GM12878 (cell line): ENCODE data around the gene COG4. TPM values are rescaled to one million over a fixed set of nuclear protein-coding genes. Genes with fewer than 3 reads are reported as not detected.

Experiments used
- ATAC-seq: fragments of 200-7000 bp; cut with Tn5 transposase; 3 replicates; pipeline ENCODE4 v1.9.1; 2020; ENCODE audit warnings: mild to moderate bottlenecking, moderate library complexity
- BruUV-seq: library from RNA; stranded (reverse); fragments of 400-500 nt; replicated peaks from 2 replicates; lab custom pipeline; 2021; lab: Mats Ljungman, UMichigan
- CTCF ChIA-PET: fragments of 300-600 bp; sonication (Branson Sonifier 250); formaldehyde crosslinking; extraction: SDS; loops from one replicate; lab custom pipeline; 2021; ENCODE audit warnings: inconsistent platforms; lab: Yijun Ruan, JAX
- POLR2A ChIA-PET: fragments of 350-600 bp; formaldehyde crosslinking; extraction: SDS; loops from one replicate; lab custom pipeline; 2021; ENCODE audit warnings: inconsistent platforms; lab: Charles Lee
- RAD21 ChIA-PET: fragments of 300-600 bp; sonication (Branson Sonifier 250); formaldehyde crosslinking; loops from one replicate; lab custom pipeline; 2023; ENCODE audit warnings: antibody characterized with exemption; ENCODE audit not compliant: unreplicated experiment; lab: Charles Lee
- SMC1A ChIA-PET: fragments of 300-600 bp; sonication (Branson Sonifier 250); formaldehyde crosslinking; loops from one replicate; lab custom pipeline; 2023; ENCODE audit not compliant: unreplicated experiment, uncharacterized antibody; lab: Charles Lee
- DNase-seq: peaks from one replicate; pipeline ENCODE4 v3.0.0-alpha.2; 2011; ENCODE audit warnings: low read depth, low spot score
- FAIRE-seq: peaks from 3 replicates; lab custom pipeline; 2011; peaks lifted over from hg19 to GRCh38; lab: Jason Lieb, UNC
- H2AFZ ChIP-seq: 2 replicates; pipeline ENCODE4 v1.6.0; 2011; ENCODE audit warnings: low read depth, low read length, control low read depth; ENCODE audit not compliant: control insufficient read depth
- H3K27ac ChIP-seq: 2 replicates; pipeline ENCODE4 v1.5.1; 2011; ENCODE audit warnings: control low read depth; ENCODE audit not compliant: control insufficient read depth, insufficient read depth
- H3K27me3 ChIP-seq, 2 experiments: replicated peaks in 1 of 2; 2 replicates each; pipeline versions ENCODE4 v1.6.0 to v1.6.1; 2011; ENCODE audit warnings: low read length in 1 of 2; ENCODE audit not compliant: control insufficient read depth in 2 of 2, insufficient read depth in 2 of 2
- H3K36me3 ChIP-seq, 2 experiments: 2 replicates each; pipeline ENCODE4 v1.5.1; 2011; ENCODE audit warnings: low read length in 1 of 2; ENCODE audit not compliant: control insufficient read depth in 2 of 2, insufficient read depth in 2 of 2
- H3K4me1 ChIP-seq: 2 replicates; pipeline ENCODE4 v1.6.1; 2011; ENCODE audit warnings: mild to moderate bottlenecking, low read length, moderate library complexity, mixed read lengths; ENCODE audit not compliant: control insufficient read depth, insufficient read depth
- H3K4me2 ChIP-seq: 2 replicates; pipeline ENCODE4 v1.6.0; 2011; ENCODE audit warnings: control low read depth; ENCODE audit not compliant: control insufficient read depth, insufficient read depth
- H3K4me3 ChIP-seq: fragments of 200-600 bp; sonication (generic); 2 replicates; pipeline ENCODE4 v1.5.1; 2016
- H3K79me2 ChIP-seq: 2 replicates; pipeline ENCODE4 v1.6.0; 2011; ENCODE audit warnings: low read length; ENCODE audit not compliant: control insufficient read depth, insufficient read depth
- H3K9ac ChIP-seq: 2 replicates; pipeline ENCODE4 v1.8.0; 2011; ENCODE audit warnings: low read length, control low read depth, mixed read lengths; ENCODE audit not compliant: control insufficient read depth, insufficient read depth
- H3K9me3 ChIP-seq: replicated peaks from 3 replicates; pipeline ENCODE4 v1.5.1; 2011; ENCODE audit warnings: mild to moderate bottlenecking, low read length; ENCODE audit not compliant: control insufficient read depth, insufficient read depth
- H4K20me1 ChIP-seq: 2 replicates; pipeline ENCODE4 v1.6.0; 2011; ENCODE audit not compliant: control insufficient read depth, insufficient read depth
- ASH2L ChIP-seq: fragments of 300-600, 200-600 bp; sonication (generic); IDR thresholded peaks from 2 replicates; pipeline ENCODE4 v1.6.1; 2017; ENCODE audit warnings: low read depth, mild to moderate bottlenecking, borderline replicate concordance
- FOXM1 ChIP-seq: IDR thresholded peaks from 2 replicates; pipeline ENCODE4 v1.6.1; 2012; ENCODE audit warnings: low read depth, mild to moderate bottlenecking, inconsistent platforms, low read length, moderate library complexity
- HDAC6 ChIP-seq: fragments of 200-600 bp; sonication (generic); IDR thresholded peaks from one replicate; pipeline ENCODE4 v1.8.0; 2017; ENCODE audit warnings: antibody characterized with exemption; ENCODE audit not compliant: unreplicated experiment
- KDM1A ChIP-seq: fragments of 200-600 bp; sonication (generic); IDR thresholded peaks from 2 replicates; pipeline ENCODE4 v1.6.1; 2016; ENCODE audit warnings: borderline replicate concordance
- NFXL1 ChIP-seq: fragments of 450-650 bp; IDR thresholded peaks from 2 replicates; pipeline ENCODE4 v1.6.1; 2017; ENCODE audit warnings: antibody characterized with exemption, mild to moderate bottlenecking, borderline replicate concordance
- PML ChIP-seq: IDR thresholded peaks from 2 replicates; pipeline ENCODE4 v1.6.1; 2012; ENCODE audit warnings: low read length, inconsistent platforms
- RBBP5 ChIP-seq: fragments of 200-600 bp; sonication (generic); conservative IDR thresholded peaks from 2 replicates; pipeline ENCODE4 v1.6.1; 2016
- RELA ChIP-seq: fragments of 450-650 bp; IDR thresholded peaks from 2 replicates; pipeline ENCODE4 v1.8.0; 2014; ENCODE audit warnings: borderline replicate concordance; ENCODE audit not compliant: partially characterized antibody
- SMARCA5 ChIP-seq: fragments of 450-650 bp; IDR thresholded peaks from 2 replicates; pipeline ENCODE4 v1.6.1; 2017; ENCODE audit warnings: mild to moderate bottlenecking
- YBX1 ChIP-seq: fragments of 450-650 bp; IDR thresholded peaks from 2 replicates; pipeline ENCODE4 v1.6.1; 2016; ENCODE audit warnings: antibody characterized with exemption
- WGBS: methylation state at CpG from one replicate; pipeline ENCODE4 v1.1.6; 2016; ENCODE audit warnings: low lambda C conversion rate; ENCODE audit not compliant: insufficient replicate concordance, insufficient coverage; ENCODE audit errors: missing lambda C conversion rate; 5-methylcytosine and 5-hydroxymethylcytosine counted together
- in situ Hi-C: fragments of 300-500 bp; cut with MboI; formaldehyde crosslinking; loops from 9 replicates; pipeline ENCODE4 v1.14.3; 2018; ENCODE audit warnings: mixed read lengths
- intact Hi-C: fragments of 100-400 bp; cut with micrococcal nuclease; formaldehyde crosslinking; loops from one replicate; pipeline ENCODE4 v1.14.2; 2022; ENCODE audit not compliant: unreplicated experiment
- polyA plus RNA-seq, 11 experiments: library from polyadenylated mRNA; depleted of rRNA in 4 of 11; unstranded in 6 of 11; stranded (reverse) in 5 of 11; fragments of >200 nt; fragmentation: Nextera tagmentation in 4 of 11; fragmentation: Illumina TruSeq in 1 of 11; extraction: Ambion mirVana in 4 of 11; extraction: Trizol in 1 of 11; gene quantifications; 1 replicate in 1 of 11; 2 replicates in 10 of 11; pipeline versions ENCODE4 v1.2.1 to v1.2.3, GENCODE V29; 2011 to 2016; ENCODE audit warnings: inconsistent platforms in 2 of 11, missing spikeins in 2 of 11, low read depth in 1 of 11
- total RNA-seq, 4 experiments: library from RNA; depleted of rRNA in 3 of 4; stranded (reverse); fragments of >200 nt in 3 of 4; fragmentation: Illumina TruSeq in 1 of 4; extraction: Trizol in 1 of 4; gene quantifications; 2 replicates each; pipeline versions ENCODE4 v1.2.1 to v1.2.3, GENCODE V29; 2013 to 2021
- TF ChIP-seq, protein P1 (sequence below): IDR thresholded peaks from 2 replicates; pipeline ENCODE4 v1.6.1; 2012; ENCODE audit warnings: mild to moderate bottlenecking, low read depth, low read length

Gene COG4
- total and polyA plus RNA-seq, 10 of the 15 experiments (the other 5 are each of a cell fraction or from before 2014, with no cell fraction given) = 7.0 to 57.7 (median 33.0) TPM

DNA sequence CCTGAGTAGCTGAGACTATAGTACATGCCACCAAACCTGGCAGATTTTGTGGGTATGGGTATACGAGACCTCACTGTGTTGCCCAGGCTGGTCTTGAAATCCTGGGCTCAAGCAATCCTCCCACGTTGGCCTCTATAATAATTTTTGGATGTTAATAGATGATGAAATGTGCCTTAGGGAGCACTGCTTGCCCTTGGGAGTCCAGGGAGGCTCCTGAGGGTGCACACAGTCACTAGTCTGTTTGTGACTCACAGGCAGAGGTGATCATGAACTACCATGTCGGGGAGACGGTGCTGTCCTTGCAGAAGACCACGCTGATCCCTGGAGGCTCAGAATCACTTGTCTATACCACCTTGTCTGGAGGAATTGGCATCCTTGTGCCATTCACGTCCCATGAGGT is 46.4 kb upstream of the COG4 start:
- RAD21 ChIA-PET = no interaction called here
- in situ Hi-C loops (no loop called here), intact Hi-C loops (no loop called here)
- Histone ChIP-seq H3K27me3 (no peaks in the 10 kb centered on the region), H3K4me3 (no peak overlapping the region), H3K79me2 (no peaks in the 10 kb centered on the region), H3K27ac (no peak overlapping the region), H4K20me1 (no peaks in the 10 kb centered on the region), H3K4me2 (no peak overlapping the region), H3K4me1 (no peaks in the 10 kb centered on the region), H2AFZ (no peak overlapping the region), H3K9ac (no peak overlapping the region), H3K9me3 (no peaks in the 10 kb centered on the region), H3K36me3 (peaks cover 52 to 66% of the 10 kb centered on the region in 2 experiments)
- no peak for ATAC-seq
- no peak for FAIRE-seq
- DNase-seq = no peak
- SMC1A ChIA-PET = interaction anchor here (2.1 kb wide), 1 partner anchor 9 kb away, joined by 5 read pairs; no protein-coding TSS in a partner anchor
- 77% methylated on average over 6 of the region's 6 CpGs for WGBS
- TF ChIP-seq SMARCA5 (no peak), KDM1A (no peak), NFXL1 (no peak), YBX1 (no peak), PML (no peak), FOXM1 (no peak), RELA (no peak), HDAC6 (no peak), RBBP5 (no peak), ASH2L (no peak)
- TF ChIP-seq, protein P1, sequence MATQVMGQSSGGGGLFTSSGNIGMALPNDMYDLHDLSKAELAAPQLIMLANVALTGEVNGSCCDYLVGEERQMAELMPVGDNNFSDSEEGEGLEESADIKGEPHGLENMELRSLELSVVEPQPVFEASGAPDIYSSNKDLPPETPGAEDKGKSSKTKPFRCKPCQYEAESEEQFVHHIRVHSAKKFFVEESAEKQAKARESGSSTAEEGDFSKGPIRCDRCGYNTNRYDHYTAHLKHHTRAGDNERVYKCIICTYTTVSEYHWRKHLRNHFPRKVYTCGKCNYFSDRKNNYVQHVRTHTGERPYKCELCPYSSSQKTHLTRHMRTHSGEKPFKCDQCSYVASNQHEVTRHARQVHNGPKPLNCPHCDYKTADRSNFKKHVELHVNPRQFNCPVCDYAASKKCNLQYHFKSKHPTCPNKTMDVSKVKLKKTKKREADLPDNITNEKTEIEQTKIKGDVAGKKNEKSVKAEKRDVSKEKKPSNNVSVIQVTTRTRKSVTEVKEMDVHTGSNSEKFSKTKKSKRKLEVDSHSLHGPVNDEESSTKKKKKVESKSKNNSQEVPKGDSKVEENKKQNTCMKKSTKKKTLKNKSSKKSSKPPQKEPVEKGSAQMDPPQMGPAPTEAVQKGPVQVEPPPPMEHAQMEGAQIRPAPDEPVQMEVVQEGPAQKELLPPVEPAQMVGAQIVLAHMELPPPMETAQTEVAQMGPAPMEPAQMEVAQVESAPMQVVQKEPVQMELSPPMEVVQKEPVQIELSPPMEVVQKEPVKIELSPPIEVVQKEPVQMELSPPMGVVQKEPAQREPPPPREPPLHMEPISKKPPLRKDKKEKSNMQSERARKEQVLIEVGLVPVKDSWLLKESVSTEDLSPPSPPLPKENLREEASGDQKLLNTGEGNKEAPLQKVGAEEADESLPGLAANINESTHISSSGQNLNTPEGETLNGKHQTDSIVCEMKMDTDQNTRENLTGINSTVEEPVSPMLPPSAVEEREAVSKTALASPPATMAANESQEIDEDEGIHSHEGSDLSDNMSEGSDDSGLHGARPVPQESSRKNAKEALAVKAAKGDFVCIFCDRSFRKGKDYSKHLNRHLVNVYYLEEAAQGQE = no peak
- POLR2A ChIA-PET = no interaction called here
- no TSS peak for BruUV-seq
- CTCF ChIA-PET = no interaction called here
